ENCODE data around the gene DNAH3.

- TF ChIP-seq, protein P1, sequence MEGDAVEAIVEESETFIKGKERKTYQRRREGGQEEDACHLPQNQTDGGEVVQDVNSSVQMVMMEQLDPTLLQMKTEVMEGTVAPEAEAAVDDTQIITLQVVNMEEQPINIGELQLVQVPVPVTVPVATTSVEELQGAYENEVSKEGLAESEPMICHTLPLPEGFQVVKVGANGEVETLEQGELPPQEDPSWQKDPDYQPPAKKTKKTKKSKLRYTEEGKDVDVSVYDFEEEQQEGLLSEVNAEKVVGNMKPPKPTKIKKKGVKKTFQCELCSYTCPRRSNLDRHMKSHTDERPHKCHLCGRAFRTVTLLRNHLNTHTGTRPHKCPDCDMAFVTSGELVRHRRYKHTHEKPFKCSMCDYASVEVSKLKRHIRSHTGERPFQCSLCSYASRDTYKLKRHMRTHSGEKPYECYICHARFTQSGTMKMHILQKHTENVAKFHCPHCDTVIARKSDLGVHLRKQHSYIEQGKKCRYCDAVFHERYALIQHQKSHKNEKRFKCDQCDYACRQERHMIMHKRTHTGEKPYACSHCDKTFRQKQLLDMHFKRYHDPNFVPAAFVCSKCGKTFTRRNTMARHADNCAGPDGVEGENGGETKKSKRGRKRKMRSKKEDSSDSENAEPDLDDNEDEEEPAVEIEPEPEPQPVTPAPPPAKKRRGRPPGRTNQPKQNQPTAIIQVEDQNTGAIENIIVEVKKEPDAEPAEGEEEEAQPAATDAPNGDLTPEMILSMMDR (conservative IDR thresholded peaks at IDR 0.05; ENCODE audit: low read length): no peak
- TF ChIP-seq EZH2phosphoT487 (IDR thresholded peaks at IDR 0.05; ENCODE audit: borderline replicate concordance): no peak
Observed at GRCh38 chr16:21194771-21195301, 44.2 kb upstream of the DNAH3 start.

Measured in Loucy (cell line).